Erythroblast (primary cell): ENCODE measurements around the gene TRMT13.

Source experiments
- GATA1 ChIP-seq: IDR thresholded peaks from 2 replicates; pipeline ENCODE4 v1.6.1; 2011; ENCODE audit warnings: low read depth, mild to moderate bottlenecking, control low read depth, low read length, moderate library complexity
- POLR2A ChIP-seq: IDR thresholded peaks from 2 replicates; pipeline ENCODE4 v1.6.1; 2011; ENCODE audit warnings: mild to moderate bottlenecking, low read length

DNA sequence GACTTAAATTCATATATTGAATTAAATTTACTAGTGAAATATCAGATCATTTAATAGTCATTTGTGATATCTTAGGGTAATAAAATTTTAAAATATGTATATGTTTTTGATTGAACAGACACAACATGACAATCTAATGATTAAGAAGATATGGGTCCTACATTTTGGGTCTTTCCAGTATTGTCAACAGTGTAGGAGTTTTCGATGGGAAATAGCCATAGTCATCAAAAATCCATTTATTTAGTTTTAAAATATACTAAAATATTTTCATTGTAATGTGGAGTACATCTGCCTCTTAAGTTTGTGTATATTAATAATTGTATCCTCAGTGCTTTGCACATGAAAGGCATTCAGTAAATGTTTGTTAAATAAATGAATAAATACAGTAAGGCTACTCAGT lies 14.0 kb downstream of the TRMT13 start:
- TF ChIP-seq POLR2A (no peak), GATA1 (no peak)
